Effector CD8-positive, alpha-beta T cell (primary cell): Measurements from ENCODE around the gene FOXJ1.

Experiments used
- DNase-seq: peaks from one replicate; lab custom pipeline; 2025; lab: John Stamatoyannopoulos, UW

Gene FOXJ1

DNA sequence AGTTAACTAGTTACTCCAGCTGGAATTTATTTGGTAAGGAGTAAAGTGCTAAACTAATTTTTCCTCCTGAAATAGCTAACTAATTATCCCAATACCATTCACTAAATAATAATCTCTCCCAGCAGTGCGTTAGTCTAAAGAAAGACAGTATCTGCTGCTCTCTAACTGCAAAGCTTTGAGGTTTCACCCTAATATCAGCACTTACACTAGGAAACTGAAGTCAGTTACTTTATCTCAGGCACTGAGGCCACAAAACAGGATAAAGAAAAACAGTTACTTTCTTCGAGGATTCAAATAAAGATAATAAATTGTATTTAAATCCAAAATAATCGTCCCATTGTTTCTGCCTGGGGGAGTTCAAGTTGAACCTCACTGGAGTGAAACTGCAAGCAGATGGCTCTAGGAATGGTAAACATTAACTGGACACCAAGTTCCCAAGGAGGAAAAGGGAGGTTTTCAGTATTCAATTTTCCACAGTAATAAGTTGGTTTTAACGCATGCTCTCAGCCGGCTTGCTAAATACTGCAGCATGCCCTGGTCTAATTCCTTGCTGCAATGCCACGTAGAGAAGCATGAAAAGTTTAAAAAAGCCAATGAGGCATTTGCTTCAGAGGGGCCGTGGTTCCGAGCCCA lies 20.0 kb upstream of the FOXJ1 start:
- no peak for DNase-seq

DNA sequence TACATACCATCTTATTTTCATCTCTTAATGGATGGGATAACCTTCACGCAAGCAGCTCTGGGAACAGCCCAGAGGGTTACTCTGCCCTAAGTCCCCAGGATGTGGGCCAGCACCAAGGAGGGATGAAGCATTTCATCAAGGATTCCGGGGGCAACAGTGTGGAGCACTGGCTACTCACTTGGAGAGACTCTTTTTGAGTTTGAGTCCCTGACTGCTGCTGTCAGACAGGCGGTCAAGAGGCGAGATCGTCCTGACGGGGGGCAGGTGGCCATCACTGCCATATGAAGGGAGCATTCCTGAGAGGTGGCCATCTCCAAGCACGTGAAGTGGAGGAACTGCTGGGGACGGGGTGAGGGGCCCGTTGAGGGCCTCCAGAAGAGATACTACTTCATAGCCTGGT lies 18.1 kb upstream of the FOXJ1 start:
- DNase-seq, result no peak

DNA sequence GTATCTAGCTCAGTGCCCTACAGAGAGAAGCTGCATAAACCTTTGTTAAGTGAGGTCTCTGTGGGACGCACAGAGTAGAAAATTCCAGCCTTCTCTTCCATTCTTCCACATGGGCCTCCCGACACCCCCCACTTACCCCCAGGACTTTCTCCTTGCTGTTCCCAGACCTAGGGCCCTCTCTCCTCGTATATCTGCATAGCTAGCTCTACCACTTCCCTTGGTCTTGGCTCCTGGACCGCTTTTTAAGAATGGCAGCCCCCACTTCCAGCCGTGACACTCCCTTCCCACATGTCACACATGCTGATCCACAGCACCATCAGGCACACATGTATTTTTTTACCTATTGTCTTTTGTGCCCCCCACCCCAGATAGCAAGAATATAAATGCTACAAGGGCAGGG lies 16.7 kb upstream of the FOXJ1 start:
- DNase-seq, result no peak

DNA sequence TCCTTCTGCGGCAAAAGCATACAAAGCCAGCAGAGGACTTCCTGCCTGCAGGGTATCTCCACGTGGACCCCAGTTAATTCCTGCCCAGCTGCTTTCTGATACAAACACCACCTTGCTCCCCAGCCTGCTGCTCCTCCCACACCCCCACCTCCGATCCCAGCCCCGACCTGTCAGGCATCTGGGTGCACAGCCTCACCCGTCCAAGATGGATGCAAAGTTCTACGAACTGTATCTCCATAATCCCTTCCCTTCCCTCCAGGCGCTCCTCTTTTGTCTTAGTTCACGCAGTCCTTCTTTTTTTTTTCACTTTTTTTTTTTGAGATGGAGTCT lies 15.6 kb upstream of the FOXJ1 start:
- no peak for DNase-seq

DNA sequence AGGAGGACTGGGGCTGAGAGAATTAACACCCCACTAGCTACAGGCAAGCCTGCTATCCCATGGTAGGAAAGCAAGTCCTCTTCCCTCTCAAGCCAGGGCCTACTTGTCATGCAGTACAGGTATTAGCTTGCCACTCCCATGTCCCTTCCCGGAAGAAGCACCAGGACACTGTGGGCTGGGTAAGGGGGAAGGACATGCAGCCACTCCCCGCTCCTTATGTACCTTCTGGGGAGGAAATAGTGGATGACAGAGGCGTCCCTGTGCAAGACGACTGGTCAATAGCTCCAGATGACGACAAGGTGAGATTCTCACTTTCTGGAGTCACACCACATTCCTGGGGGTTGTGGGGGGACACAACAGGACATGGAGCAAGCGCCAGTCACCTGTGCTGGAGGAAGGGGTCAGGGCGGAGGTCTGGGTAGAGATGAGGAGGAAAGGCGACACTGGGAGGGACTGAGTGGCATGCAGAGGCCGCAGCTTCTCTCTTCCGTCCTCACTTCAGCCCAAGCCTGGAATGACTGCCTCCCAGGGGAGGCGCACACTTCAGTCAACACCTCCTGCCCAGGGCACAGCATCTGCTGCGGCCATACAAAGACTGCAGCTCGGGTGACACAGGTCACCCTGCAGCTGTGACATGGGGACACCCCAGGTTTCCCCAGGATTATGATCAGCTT lies 15.1 kb upstream of the FOXJ1 start:
- no peak for DNase-seq

DNA sequence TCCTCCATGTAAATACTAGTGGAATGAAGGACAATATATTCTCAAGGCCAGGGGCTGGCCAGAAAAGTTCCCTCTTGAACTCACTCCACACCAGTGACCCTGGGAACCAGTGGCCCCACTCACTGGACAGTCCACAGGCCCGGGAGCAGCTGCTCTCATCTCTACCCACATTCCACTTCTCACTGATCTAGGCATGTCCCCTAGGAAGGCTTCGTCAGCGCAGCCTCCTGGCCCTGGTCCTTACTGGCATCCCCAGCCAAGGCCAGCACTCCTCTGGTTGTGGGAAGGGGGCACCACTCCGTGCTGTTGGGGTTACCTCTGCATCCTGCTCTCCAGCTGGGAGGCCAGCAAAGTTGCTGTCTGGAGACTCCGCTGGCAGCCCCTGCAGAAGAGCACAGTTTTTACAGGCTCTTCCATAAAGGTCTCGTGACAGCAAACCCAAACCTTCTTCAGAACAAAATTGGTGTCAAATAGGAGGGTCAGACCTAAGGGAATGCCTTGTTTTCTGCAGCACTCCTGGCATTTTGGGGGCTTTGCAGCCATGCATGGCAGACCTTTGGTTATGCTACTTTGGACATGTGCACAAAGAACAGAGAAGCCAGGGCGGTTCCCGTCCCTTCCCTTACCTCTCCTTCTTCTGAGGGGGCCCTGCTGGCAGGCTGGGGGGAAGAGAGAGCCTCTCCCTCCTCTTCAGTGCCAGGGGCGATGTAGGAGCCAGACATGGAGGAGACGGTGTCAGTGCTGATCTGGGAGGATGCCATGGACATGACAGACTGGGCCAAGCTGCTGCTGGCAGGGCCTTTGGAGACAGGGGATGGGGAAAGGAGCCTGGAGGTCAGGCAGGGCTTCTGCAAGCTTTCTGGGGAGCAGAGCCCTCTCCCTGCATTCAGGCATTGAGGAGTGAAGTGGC lies 14.1 kb upstream of the FOXJ1 start:
- DNase-seq, result no peak

DNA sequence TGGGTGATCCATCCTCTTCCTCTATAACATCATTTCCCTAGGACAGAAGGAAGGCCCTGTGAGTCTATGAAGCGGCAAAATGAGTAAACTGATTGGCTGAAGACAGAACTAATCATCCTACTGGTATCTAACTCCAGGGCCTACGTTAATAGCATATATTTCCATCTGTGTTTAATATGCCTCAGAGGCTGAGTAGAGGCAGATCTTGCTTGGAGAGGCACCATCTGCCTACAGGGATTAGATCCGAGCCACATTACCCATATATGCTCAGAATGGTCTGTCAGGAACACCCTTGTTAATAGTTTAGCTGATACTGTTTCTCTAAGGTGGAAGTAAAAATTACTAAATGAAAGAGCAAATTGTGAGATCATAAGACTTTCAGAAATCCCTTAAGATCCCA lies 13.2 kb upstream of the FOXJ1 start:
- no peak for DNase-seq

DNA sequence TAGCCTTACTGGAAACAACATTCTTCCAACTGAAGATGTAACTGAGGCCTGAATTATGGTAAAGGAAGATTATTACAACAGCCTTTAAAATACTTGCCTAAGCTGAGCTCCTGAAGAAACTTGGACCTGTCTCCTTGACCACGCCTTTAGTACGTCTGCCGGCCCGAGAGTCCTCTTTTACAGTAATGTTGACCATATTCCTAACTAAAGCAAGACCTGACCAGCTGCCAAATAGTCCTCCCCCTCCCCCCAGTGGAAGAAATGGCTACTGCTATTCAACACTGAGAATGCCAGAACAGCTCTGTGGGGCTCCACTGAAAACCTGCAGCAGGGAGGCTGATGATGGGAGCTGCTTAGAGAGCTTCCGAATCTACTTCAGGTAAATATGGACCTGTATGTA lies 12.6 kb upstream of the FOXJ1 start:
- DNase-seq, result no peak

DNA sequence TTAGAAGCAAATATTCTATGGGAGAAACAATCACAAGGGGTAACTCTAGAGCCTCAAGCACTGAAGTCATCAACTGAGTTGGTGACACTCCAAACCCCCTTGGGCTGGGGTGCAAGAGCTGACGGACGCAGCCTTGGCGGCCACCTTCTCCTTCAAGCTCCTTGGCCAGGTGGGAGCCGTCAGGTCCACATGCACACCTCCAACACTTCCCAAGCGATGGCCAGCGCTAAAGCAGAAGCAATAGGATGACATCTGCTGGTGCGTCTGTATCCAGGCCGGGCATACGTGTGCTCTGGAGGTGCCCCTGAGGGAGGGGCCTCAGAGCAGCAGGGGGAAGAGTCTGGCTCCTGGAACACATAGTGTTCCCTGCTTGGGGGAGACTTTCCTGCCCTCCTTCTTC lies 12.2 kb upstream of the FOXJ1 start:
- DNase-seq, result no peak

DNA sequence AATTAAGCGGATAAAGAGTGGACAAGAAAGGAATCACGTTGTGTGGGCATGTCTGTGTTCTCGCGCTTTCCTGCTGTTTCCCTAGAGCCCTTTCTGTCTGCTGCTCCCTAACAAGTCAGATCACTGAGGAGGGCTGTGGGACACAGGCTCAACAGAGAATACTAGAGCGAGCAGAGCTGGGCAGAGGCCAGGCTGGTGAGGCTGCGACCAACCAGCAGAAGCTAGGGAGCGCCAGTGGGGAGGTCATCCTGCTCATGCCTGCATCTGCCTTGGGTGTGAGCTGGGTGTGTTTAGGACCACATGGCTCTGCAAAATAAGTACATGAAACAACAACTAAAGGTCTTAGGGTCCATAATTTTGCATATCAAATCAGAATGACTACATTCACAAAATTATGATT lies 11.5 kb upstream of the FOXJ1 start:
- no peak for DNase-seq

DNA sequence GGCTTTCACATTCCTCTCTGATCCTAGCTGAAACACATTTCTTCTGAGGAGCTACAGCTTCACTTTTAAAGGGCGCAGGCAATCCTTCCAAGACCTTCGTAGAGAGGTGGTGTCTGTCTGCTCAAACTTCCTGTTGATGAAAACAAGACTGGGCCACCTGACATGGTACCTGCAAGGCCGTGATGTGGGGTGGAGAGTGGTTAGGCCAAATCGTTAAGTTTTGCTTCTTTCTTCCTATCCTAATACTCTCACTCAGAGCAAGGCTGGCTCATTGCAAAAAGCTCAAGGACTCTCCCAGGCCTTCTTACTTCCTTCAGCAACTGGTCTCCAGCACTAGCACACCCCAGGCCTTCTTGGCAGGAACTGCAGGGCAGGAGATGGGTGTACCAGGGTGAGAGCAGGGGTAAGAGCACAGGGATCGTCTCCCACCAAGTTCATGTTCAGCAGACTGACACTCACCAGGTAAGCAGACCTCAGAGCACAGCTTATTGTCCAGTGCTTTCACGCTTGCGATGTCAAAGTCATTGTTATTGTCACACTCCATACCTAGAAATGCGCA lies 10.9 kb upstream of the FOXJ1 start:
- no peak for DNase-seq

DNA sequence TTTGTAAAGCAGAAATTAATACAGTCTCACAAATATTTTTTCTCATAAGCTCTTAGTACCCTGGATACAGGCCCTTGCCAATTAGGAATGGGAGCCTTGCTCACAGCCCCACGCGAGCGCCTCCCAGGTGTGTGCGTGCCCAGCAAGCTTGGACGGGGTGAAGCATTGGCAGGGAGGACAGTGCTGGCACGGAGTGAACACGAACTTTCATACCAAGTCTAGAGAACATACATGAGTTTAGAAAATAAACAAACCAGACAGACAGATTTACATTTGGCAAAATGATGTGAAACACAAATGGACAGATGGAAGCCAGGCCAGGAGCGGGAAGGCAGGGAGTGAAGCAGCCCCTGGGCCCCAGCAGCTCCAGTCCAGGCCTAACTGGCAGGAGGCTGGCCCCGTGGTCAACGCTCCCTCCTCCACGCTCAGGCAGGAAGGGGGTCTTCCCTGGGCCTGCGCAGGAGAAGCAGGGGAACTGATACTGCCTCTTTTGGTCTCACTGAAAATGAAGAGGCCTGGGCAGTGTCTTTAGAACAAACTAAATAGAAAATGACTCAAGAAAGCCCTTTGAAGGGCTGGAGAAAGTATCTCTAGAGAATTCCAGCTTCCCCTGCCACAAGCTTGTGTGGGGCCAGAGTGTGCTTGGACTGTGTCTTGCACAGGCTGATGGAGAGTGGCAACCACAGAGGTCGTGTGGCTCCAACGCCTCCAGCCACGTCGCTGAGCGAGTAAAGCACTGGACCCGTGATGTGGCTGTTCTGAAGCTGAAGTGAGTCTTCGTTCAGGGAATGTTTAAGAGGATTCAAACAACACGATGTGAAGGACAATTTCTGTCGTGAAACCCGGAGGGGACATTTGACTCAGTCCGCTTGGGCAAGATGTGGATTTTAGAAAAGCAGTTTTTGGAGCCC lies 9.9 kb upstream of the FOXJ1 start:
- DNase-seq, result no peak

DNA sequence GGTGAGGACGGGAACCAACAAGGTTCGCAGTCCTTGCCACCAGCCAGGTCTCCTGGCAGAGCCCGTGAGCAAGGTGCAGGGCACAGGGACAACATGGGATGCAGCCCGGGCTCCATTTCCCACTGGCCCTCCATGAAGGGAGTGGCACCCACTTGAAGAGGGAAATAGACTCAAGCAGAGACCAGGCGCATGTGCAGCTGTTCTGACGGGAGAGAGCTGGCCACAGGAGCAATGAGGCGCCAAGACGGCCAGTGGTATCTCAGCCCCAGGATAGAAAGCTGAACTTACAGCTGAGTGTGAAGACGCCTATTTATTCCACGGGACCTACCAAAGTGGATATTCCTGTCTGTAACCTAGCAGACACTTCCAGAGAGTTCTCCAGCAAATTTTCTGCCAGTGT lies 8.2 kb upstream of the FOXJ1 start:
- DNase-seq, result no peak

DNA sequence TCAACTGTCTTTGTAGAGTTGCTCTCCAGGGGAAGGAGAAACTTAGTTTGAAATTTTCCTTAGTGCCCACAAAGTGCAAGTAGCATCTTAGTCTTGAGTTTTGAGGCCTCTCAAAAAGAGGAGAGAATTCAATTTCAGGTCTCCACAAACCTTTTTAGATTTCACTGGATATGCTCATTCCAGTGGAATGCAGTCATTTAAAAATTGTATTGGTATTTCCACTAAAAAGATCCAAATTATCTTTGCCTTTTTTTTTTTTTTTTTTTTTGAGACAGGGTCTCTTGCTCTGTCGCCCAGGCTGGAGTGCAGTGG lies 6.9 kb upstream of the FOXJ1 start:
- no peak for DNase-seq

DNA sequence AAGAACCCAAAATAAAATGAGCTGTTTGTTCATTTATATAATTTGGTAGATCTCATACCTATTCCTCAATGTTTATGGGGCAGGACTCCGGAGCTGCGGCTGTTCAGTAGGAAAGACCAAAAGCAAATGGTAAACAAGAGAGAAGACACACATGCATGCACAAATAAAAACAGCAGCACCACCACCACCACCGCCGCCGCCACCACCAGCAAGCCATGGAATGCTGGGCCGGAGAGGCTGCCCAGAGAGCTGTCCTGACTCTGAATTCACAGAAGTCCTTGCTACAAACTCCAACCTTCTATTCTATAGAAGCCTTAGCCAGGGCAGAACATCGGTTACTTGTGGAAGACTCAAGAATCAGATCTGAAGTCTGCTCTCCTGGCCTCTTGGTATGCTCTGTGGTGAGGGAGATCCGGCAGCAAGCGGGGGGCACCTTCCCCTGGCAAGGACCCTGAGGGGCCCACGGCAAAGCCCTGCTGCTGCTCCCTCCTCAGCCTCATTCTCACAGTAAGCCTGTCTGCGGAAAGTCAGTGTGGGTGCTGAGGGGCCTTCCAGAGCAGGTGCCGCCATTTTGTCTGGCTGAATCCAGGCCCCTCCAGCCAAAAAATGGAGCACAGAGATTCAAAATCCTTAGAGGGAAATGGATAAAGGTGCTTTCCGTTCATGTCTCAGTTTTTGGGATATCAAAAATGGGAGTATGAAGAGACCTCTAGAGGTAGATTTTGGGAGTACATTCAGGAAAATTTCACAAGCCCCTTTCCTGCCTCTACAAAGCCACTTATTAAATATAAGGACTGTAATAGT lies 6.4 kb upstream of the FOXJ1 start:
- no peak for DNase-seq

DNA sequence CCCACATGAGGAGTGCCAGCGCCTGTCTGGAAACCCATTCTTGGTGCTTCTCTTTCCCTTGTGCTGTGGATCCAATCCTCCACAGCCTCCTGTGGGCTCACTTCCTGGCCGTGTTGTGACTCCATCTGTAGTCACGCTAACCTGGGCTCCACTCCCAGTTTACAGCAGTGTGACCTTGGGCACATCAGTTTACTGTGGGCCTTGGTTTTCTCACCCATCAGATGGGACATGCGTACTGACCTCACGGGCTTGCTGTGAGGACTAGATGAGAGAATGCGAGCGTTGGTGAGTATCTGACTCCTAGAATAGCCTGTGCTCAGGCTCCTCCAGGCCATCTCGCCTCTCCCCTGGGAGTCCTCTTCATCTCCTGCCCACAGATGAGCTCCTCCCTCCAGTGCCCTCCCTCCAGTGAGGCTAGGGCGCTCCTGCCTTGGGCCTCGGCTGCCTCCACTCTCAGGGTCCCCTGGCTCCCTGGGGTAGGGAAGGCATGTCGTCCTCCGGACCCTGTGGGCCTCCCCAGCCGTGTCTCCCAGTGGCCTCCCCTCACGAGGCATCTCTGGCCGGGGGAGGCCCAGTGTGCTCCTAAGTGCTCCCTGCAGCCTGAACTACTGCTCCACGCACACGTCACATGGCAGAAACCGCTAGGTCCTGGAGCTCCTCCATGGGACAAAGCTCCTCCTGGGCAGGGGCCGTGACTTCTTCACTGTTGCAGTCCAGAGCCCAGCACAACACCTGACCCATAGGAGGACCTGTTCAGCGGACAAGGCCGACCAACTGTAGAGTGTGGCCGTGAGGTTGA lies 5.2 kb upstream of the FOXJ1 start:
- no peak for DNase-seq

DNA sequence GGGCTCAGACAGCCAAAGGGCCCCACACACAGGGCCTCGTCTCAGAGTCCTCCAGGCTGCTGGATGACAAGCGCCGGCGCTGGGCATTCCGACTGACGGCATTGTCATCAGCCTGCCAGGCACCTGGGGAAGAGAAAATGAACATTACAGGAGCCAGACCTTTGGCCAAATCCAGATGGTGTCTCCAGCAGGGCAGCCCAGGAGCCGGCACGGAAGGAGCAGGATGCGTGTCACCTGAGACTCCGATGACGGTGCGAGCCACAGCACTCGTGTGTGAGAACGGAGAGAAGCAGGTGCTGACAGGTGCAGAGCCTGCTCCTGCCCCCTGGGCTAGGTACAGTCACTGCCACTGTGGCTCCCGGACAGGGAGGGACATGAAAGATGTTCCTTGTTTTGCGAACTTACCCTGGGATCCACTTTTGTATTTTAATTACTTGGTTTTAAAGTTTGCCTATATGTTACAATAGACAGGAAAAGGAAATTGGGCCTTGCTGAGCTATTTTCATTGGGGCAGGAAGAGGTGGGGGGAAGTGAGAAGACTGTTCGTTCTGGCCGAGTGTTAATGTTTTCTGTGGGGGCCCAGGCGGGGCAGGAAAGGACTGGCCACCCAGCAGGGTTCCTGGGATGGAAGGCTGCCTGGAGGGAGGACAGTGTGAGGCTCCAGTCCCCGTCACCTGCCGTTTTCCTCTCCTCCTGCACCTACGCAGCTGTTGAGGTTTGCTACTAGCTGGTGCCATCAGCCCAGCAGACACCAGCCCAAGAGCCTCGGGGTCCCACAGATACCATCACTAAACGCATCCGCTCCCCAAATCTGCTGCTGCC lies 4.4 kb upstream of the FOXJ1 start:
- peak; percentile 26 for DNase-seq

DNA sequence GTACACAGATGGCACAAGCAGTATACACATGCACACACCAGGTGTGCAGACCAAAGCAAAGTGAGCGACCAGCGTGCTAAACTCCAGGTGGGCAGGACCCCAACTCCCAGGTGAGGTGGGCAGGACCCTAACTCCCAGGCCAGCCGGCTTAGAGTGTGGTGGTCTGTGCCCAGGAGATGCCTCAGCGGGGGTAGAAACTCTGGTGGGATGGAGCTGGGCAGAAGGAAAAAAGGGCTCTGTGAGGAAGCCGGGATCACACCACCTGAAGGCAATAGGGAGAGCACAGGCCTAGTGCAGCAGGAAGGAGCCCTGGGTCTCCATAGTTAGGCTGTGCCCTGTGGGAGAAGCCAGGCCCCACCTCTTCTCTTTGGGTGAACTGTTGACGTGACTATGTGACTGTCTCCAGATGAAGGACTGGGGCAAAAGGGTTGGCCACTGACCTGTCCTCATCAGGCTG lies 1.6 kb upstream of the FOXJ1 start:
- no peak for DNase-seq

DNA sequence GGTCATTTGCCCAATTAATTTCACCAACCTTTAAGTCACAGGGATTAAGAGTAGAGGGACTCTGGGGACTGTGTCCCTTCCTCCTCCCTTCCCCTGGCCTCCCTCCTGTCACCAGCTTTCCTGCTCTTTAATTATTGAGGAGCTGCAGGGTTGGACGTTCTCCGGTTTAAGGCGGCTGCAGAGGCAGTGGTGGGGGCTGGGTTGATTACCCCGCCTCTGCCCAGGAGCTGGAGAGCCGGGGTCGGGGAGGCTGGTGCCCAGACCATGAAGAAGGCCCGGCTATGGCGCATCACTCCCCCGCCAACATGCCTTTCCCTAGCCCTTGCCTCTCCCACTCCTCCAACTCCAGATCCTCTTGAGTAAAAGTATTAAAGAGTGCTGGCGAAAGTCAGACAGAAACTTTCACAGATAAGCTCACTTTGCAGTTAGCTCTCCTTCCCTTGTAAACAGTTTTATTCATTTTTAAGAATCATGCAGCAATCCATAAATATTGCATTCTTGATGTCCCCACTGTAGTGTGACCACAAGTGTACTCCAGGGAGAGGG lies 1.1 kb upstream of the FOXJ1 start:
- DNase-seq, result no peak
